NCI-H2196 treated with DMSO at 0.1 percent for 48 hours (cell line): Measurements from ENCODE around the gene DNER.

ENCODE experiments used
- DNase-seq: peaks from one replicate; lab custom pipeline; 2025; ENCODE audit not compliant: unreplicated experiment; lab: John Stamatoyannopoulos, UW

Gene DNER

GRCh38 chr2:229445501-229446211 is 268.7 kb downstream of the DNER start:
- DNase-seq, result no peak

DNA sequence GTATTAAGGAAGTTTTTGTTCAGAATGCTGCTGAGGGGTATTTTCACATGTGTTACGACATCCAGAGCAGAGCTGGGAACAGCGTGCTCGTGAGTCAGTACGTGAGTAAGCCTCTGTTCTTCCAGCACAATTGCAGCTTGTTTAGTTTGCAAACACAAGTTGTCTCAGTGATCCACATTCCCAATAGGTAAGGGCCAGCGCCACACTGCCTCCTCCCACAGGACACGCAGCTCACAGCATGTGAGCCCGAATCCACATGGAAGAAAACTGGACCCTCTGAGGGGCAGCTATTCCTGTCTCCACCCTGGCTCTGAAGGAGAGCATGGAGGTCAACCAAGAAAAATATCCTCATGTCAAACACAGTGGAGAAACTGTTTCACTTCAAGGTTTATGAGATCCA is 269.3 kb downstream of the DNER start:
- DNase-seq, result no peak

DNA sequence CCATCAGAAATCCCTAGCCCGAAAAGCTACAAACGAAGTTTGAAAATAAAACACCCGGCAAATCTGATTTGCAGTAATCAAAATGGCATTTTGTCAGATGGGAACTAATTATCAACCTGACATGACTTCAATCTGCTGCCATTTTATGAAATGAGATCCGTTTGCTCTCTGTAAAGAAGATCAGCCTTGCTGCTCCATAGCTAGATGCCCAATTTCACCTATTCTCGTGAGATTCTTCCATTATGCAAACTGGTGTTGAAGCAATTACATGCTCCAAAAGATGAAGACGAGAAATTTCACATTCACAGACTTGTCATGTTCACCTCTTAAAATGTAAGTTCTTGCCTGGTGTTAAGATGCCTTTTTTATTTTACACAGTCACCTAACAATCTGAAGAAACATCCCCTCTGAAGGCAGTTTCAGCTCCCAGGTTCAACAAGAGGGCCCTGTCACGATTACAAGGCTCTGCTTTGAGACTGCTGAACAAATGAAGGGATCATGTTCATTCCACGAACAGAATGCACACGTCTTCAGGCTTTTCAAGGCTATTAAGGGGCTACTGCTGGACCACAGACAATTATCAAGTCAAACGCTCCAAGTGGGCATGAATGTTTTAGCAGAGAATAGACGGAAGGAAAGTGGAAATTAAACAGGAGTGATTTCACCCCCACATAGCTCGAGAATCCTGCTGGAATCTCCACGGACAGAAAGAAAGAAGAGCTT is 270.6 kb downstream of the DNER start:
- no peak for DNase-seq

GRCh38 chr2:229443141-229443540 is 271.2 kb downstream of the DNER start:
- DNase-seq, result no peak

DNA sequence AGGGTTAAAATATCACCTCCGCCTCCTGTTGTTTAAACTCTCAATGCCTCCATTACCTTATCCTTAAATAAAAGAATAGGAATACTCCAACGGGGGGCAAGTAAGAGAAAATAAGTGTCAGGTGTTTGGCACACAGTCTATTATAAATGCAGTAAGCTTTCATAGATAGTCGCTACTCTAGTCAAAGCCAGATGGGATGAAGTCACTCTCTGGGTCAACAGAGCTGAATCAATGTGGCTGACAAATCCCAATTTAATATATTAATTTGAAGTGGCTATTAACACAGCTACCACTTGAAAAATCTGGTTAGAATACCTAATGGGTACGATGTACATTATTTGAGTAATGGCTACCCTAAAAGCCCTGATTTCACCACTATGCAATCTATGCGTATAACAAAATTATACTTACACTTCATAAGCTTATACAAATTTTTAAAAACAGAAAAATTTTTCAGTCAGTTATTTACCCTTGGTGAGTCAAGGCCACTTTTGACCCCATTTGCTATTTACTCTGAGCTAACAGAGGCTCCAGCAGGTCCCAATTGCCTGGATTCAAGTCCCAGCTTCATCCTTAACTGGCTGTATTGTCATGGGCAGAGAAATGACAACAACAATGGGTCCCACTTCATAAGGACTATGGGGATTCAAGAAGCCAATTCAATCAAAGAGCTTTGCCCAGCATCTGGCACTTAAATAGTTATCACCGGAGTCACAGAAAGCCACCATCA is 275.8 kb downstream of the DNER start:
- DNase-seq, result no peak

- no peak for DNase-seq
Observed at GRCh38 chr2:229437467-229437866, 276.9 kb downstream of the DNER start.

- no peak for DNase-seq
Observed at GRCh38 chr2:229434187-229434586, 280.2 kb downstream of the DNER start.

GRCh38 chr2:229433351-229433750 is 281.0 kb downstream of the DNER start:
- no peak for DNase-seq

DNA sequence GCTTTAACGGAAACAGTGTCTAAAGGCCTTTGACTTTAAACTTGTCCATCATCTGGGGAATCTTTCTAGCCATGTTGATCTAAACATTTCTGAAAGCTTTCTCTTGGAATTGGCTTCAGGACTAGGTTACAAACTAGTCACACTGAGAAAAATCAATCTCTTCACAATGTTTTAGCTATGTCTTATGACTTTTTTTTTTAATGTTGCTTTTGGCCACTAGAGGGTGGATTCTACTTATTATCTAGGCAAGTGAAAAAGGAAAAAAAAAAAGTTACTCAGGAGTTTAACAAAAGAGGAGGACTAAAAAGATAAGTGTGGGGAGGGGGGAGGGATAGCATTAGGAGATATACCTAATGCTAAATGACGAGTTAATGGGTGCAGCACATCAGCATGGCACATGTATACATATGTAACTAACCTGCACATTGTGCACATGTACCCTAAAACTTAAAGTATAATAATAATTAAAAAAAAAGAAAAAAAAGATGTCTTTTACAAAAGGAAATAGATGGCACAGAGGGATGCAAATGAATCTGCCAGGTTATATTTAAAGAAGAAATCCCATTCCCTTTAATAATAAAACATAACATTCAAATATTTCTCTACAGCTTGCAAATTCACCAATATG is 282.9 kb downstream of the DNER start:
- DNase-seq, result peak; percentile 2

DNA sequence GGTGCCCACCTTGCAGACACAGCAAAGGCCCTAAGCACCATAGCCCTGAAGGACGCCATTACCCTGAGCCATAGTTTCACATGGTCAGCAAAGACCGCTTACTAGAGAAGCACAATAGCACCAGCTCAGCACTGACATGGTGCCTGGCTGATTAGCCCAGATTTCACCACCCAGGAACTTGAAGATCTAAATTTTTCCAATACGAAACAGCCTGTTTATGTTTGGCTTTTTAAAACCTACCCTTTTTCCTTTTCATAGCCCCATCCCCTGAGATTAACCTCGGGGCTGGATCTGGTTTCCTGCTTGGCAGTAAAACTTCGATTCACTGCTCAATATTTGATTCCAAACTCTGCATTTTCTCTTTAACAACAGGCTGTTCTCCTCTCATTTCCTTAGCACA is 284.8 kb downstream of the DNER start:
- no peak for DNase-seq

GRCh38 chr2:229426464-229426863 is 287.9 kb downstream of the DNER start:
- no peak for DNase-seq

DNA sequence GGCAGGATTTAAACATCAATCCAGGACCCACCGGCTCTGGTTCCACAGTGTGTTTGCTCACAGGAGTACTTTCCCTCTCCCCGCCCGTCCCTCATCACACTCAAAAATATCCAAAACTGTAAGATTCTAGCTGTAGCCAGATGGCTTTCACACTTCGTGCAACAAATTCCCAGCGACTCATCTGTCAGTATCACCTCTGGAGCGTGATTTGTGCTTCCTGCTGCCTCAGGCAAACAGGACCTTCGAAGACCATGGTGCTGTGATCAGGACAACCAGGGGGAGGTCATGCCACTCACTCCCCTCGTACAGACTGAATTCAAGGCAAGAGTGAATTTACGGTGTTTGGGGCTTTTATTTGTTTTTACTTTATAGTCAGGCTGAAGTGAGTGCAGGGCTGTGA is 288.8 kb downstream of the DNER start:
- no peak for DNase-seq

DNA sequence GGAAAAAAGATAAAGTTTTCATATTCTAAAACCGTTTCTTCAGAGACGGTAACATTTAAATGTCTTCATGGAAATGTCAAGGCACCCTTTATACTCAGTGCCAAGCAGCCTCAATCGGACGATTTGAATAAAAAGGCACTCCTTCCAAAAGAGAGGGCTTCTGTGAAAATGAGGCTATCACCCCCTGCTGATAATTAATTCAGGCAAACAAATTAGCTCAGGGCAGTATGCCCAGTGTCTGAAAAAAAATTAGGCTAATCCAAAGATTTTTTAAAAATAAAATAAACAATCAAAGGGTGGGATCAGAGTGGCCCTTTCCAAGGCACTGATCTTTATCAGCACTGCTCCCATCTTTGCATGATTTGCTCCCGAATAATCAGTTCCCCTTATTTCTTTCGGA is 292.3 kb downstream of the DNER start:
- no peak for DNase-seq

DNA sequence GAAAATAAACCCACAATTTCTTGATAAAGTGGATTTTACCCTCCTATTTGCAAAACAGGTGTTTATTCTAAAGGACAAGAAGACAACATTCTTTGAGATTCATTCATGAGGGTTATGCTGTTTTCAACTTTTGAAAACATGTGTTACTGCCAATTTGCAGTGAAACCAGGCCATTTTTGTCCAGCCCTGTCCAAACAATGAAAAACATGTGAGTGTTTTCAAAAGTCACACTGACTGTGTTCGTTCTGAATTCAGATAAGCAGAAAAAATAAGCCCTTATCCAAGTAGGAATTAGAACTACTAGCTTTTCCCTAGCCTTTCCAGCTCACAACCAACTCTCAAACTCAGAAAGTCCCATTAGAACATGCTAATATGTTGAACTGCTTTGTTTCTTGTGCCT is 295.2 kb downstream of the DNER start:
- no peak for DNase-seq

DNA sequence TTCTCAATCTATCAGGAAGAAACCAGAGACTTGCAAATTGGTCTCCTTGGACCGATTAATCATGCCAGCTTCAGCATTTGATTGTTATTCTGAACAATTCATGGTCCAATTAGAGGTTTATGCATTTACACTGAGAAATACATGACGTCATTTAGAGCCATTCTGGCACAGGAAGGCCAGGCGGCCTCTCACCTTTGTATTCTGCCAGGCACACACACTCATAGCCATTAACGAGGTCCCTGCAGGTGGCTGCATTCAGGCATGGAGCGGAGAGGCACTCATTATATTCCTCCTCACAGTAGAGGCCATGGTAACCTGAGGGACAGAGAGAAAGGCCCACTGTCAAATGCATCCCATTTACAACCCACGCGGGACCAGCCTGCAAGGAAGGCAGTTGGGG is 296.4 kb downstream of the DNER start:
- DNase-seq, result peak; percentile 18

DNA sequence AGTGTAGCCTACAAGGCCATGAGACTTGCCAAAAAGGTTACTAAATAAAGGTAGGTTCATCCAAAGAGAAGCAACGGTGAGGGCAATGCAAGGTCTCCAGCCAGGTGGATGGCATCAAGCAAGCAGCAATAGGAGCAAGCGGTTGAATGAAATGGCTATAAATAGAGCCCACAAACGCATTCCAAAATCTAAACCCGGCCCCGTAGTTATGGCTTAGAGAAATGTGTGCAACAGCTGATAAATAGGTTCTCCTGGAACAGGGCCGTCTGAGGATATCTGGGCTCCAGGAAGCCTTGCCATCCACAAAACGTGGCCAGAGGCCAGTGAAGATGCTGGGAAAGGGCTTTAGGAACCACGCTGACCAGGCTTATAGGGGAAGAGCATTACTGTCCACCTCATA is 297.2 kb downstream of the DNER start:
- DNase-seq, result no peak

- no peak for DNase-seq
Observed at GRCh38 chr2:229416116-229416694, 298.1 kb downstream of the DNER start.

GRCh38 chr2:229414631-229415030 is 299.7 kb downstream of the DNER start:
- DNase-seq, result no peak

GRCh38 chr2:229412686-229413085 is 301.7 kb downstream of the DNER start:
- DNase-seq, result no peak

DNA sequence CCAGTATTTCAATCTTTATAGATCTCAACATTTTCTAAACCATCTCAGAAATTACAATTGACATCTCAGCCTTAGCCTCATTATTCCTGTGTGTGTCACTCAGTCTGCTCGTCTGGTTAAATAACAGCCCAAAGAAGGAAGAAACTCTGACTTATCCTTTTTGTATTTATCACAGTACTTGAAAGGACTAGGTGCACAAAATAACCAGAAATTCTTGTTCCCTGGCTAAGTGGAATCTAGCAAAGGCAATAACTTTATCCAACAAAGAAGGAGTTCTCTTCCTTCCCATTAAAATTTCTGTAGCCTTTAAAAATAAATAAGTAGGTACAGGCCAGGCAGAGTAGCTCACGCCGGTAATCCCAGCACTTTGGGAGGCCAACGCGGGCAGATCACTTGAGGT is 303.4 kb downstream of the DNER start:
- DNase-seq, result no peak

- no peak for DNase-seq
Observed at GRCh38 chr2:229410264-229410663, 304.1 kb downstream of the DNER start.
